GM18499 (cell line): ENCODE data around the gene TTC38.

Experiments
- ATAC-seq: cut with Tn5 transposase; IDR thresholded peaks from one replicate; pipeline ENCODE4 v1.9.1; 2021; ENCODE audit warnings: moderate number of reproducible peaks; ENCODE audit not compliant: insufficient read depth, unreplicated experiment

TTC38 gene

GRCh38 chr22:46322711-46323110, 54.9 kb downstream of the TTC38 start:
- no peak for ATAC-seq

- no peak for ATAC-seq
Observed at GRCh38 chr22:46323162-46323561, 55.4 kb downstream of the TTC38 start.

GRCh38 chr22:46326066-46326680, 58.4 kb downstream of the TTC38 start:
- ATAC-seq: no peak

- ATAC-seq: no peak
Observed at GRCh38 chr22:46327691-46328465, 60.1 kb downstream of the TTC38 start.

GRCh38 chr22:46328797-46329196, 61.0 kb downstream of the TTC38 start:
- ATAC-seq: no peak

GRCh38 chr22:46329616-46330015, 61.8 kb downstream of the TTC38 start:
- no peak for ATAC-seq

GRCh38 chr22:46330426-46330825, 62.6 kb downstream of the TTC38 start:
- no peak for ATAC-seq

GRCh38 chr22:46331496-46331895, 63.7 kb downstream of the TTC38 start:
- ATAC-seq: no peak

GRCh38 chr22:46335201-46336118, 67.7 kb downstream of the TTC38 start, which contains the start of gene TRMU:
TRMU (plus strand) TSS chr22:46335714; CDS start chr22:46335765, 51 bp downstream.
- ATAC-seq: no peak

- no peak for ATAC-seq
Observed at GRCh38 chr22:46336119-46337078, 68.6 kb downstream of the TTC38 start.

- ATAC-seq: no peak
Observed at GRCh38 chr22:46337870-46338269, 70.1 kb downstream of the TTC38 start.

- no peak for ATAC-seq
Observed at GRCh38 chr22:46338636-46339035, 70.8 kb downstream of the TTC38 start.

GRCh38 chr22:46339956-46340355, 72.1 kb downstream of the TTC38 start:
- ATAC-seq: no peak

- ATAC-seq: no peak
Observed at GRCh38 chr22:46340676-46341075, 72.9 kb downstream of the TTC38 start.
